Measurements from ENCODE around the gene NGEF. TPM values are rescaled to one million over a fixed set of nuclear protein-coding genes. Genes with fewer than 3 reads are reported as not detected.

Gene NGEF
- total RNA-seq, 1 experiment from 2014 or later, result 1.9 TPM

GRCh38 chr2:232880764-232881351 lies 132.2 kb downstream of the NGEF start:
- H2BK12ac ChIP-seq (ENCODE audit: insufficient read length, low read depth, low read length), result no peak overlapping the region
- no peak for DNase-seq

More at GRCh38 chr2:232880764-232881351, 132.2 kb downstream of the NGEF start:
- H3K56ac ChIP-seq (ENCODE audit: insufficient read length, low read depth, low read length), result no peak overlapping the region
- Mint-ChIP-seq H3K27ac (peak overlapping the region in 1 of 3 experiments; percentile 83; a peak in 1 of 7 replicates), H3K4me1 (no peaks in the 10 kb centered on the region), H3K27me3 (ENCODE audit: low read depth) (peaks cover 20% of the 10 kb centered on the region), H3K4me3 (no peak overlapping the region), H3K36me3 (ENCODE audit: insufficient read depth in 1 of 3, low read depth in 3 of 3) (no peaks in the 10 kb centered on the region; a peak in 2 of 7 replicates), H3K9me3 (no peaks in the 10 kb centered on the region)
- H3K4ac ChIP-seq (ENCODE audit: low read depth, low read length), result no peak overlapping the region
- H3K79me2 ChIP-seq (ENCODE audit: insufficient read depth, low read length), result no peaks in the 10 kb centered on the region
- no peak overlapping the region for H3K18ac ChIP-seq (ENCODE audit: insufficient read length, low read depth, low read length)
- WGBS (ENCODE audit: extremely low coverage, insufficient read length, low lambda C conversion rate), result no CpG with 5 or more reads among the region's 17 CpGs
- no peak overlapping the region for H3K4me2 ChIP-seq (ENCODE audit: insufficient read depth, insufficient read length, low read length)
- H3K79me1 ChIP-seq (ENCODE audit: insufficient read depth, low read depth, low read length, poor library complexity, severe bottlenecking), result no peaks in the 10 kb centered on the region
- no peak overlapping the region for H2AFZ ChIP-seq (ENCODE audit: low read length)
- H3K23me2 ChIP-seq (ENCODE audit: insufficient read length, low read depth, low read length, poor library complexity, severe bottlenecking), result peaks cover 5% of the 10 kb centered on the region
- H3K9me3 ChIP-seq (ENCODE audit: control insufficient read depth, low read depth, low read length), result no peaks in the 10 kb centered on the region
- H3K4me1 ChIP-seq (ENCODE audit: insufficient read depth, low read length), result no peaks in the 10 kb centered on the region
- no peak overlapping the region for H3K23ac ChIP-seq (ENCODE audit: insufficient read length, low read depth, low read length)
- H4K8ac ChIP-seq (replicated peaks; ENCODE audit: insufficient read length, low read depth, low read length), result no peak overlapping the region
- H3K27ac ChIP-seq (ENCODE audit: insufficient read length, low read depth, low read length), result no peak overlapping the region
- TF ChIP-seq CTCF (conservative IDR thresholded peaks at IDR 0.05), result no peak
- H2BK15ac ChIP-seq (ENCODE audit: low read depth, low read length), result no peak overlapping the region
- H3K14ac ChIP-seq (ENCODE audit: insufficient read depth, low read length), result no peak overlapping the region; the same call in 1 of the 2 replicates
- H3T11ph ChIP-seq (ENCODE audit: low read length), result no peak overlapping the region
- H2AK5ac ChIP-seq (ENCODE audit: insufficient read length, low read length), result no peak overlapping the region
- H3K27me3 ChIP-seq (ENCODE audit: insufficient read depth, low read length), result peaks cover 8% of the 10 kb centered on the region; the same call in 1 of the 2 replicates
- H4K20me1 ChIP-seq (ENCODE audit: control insufficient read depth, insufficient read depth, insufficient read length), result no peaks in the 10 kb centered on the region
- H2BK120ac ChIP-seq (ENCODE audit: low read depth, low read length, poor library complexity, severe bottlenecking), result no peak overlapping the region
- H4K91ac ChIP-seq (ENCODE audit: insufficient read length, low read depth, low read length), result no peak overlapping the region
- no peak overlapping the region for H2BK20ac ChIP-seq (ENCODE audit: low read depth, low read length, poor library complexity, severe bottlenecking)
- H4K5ac ChIP-seq (ENCODE audit: insufficient read length, low read depth, low read length), result no peak overlapping the region
- no peak overlapping the region for H3K9ac ChIP-seq (ENCODE audit: extremely low read depth, insufficient read length, low read length)
- no peak overlapping the region for H2BK5ac ChIP-seq (ENCODE audit: insufficient read length, low read length)

Measured in H9 (cell line).